ENCODE results near the gene ADAM20.
"Not testable (repeated sequence)": the region's sequence is repeated elsewhere in the genome, so short reads cannot be mapped to it uniquely, and the experiment has no call there.

The ADAM20 gene

DNA sequence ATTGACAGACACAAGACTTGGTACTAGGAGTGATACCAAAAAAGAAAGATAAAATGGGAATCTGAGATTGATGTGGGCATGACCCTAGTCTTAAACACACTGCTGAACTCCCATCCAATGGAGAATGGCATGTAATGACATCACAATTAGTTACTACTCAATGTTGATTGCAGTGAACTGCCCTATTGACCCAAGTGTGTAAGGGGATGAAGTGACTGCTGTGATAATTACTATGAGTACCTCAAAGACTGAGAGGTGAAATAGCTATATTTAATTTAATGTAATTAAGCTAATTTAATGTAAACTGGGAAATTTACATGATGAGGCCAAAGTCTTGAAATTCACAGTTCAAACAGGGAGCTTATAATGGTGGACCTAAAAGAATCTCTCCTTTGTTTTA lies at the start of gene ADAM20:
TSS of gene ADAM20 (minus strand) at position 101 of the 400 bp plus-strand sequence. CDS start 10,247 bp downstream, outside the sequence.
- DNase-seq: no peak

- no peak for DNase-seq
These were observed 42.1 kb upstream of the ADAM20 start for GRCh38 chr14:70576891-70577290.

- DNase-seq: no peak
These were observed 38.2 kb upstream of the ADAM20 start for GRCh38 chr14:70573050-70573449.

- no peak for DNase-seq
These were observed 36.3 kb upstream of the ADAM20 start for GRCh38 chr14:70571139-70571538.

DNA sequence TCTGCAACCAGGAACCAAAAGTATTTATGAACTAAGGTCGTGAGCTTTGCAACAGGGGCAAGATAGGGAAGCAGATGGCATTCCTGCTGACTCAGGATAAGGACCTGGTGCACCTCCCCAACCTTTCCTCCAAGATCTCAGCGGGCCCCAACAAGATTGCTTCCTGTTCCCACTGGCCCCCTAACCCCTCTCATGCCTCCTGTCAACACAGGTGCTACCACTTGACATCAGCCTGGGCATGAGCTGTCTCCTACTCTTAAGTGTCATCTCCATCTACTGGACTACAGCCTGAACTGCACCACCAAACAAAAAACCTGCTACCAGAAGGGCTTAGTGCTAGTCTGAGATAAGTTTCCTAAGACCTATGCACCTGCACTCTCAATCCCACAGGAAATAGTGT lies 33.0 kb upstream of the ADAM20 start:
- DNase-seq: no peak

GRCh38 chr14:70563869-70564268 lies 29.1 kb upstream of the ADAM20 start:
- peak in 1 of 51 donors; percentile 1 for DNase-seq

- DNase-seq: peak in 1 of 51 donors; percentile 1
These were observed 28.6 kb upstream of the ADAM20 start for GRCh38 chr14:70563417-70563816.

- no peak for DNase-seq
These were observed 23.6 kb upstream of the ADAM20 start for GRCh38 chr14:70558356-70558755.

DNA sequence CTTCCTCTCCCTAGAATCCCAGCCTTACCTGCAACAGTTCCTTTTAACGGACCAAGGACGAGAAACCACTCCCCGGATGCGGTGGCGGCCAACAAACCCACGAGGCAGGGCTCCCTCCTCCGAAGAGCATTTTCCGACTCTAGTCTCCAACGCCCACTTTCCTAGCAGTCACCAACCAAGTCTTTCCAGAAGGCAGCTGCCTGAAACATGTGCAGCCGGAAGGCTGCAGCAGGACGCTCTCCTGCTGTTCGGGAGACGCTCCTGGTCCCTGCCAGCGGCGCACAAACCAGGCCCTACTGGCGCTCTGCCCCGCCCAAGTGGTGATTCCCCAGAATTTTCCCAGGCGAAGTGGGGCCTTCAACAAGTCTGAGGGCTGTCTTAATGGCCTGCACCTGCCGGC lies 21.1 kb upstream of the ADAM20 start:
- DNase-seq: no peak

DNA sequence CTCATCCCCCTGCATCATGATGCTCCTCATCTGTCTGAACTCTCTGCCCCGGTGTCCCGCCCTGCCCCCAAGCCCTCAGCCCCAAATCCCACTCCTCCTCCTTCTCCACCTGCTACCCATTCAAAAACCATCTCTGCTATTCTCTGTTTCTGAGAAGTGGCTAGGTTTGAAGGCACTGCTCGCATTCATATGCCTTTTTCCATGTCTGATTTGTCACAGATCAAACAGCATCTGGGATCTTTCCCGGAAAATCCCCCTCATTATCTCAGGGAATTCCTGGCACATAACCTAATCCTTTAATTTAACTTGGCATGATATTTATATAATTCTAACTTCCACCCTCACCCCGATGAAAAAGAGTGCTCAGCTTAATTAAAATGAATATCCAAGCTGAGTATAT lies 3.3 kb upstream of the ADAM20 start:
- no peak for DNase-seq

GRCh38 chr14:70536830-70537229 lies 2.0 kb upstream of the ADAM20 start:
- no peak for DNase-seq

DNA sequence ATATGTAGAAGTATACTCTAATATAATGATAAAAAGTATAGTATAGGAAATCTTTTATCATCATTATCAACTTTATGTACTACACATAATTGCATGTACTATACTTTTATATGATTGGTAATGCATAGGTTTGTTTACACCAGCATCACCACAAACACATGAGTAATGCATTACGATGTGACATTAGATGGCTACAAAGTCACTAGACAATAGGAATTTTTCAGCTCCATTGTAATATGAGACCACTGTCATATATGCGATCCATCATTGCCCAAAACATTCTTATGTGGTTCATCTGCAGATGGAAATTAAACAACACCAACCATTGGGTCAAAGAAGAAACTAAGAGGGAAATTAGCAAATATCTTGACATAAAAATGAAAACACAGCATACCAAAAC lies 4.4 kb downstream of the ADAM20 start:
- no peak for DNase-seq

GRCh38 chr14:70527501-70528105 lies 7.2 kb downstream of the ADAM20 start:
- no peak for DNase-seq

DNA sequence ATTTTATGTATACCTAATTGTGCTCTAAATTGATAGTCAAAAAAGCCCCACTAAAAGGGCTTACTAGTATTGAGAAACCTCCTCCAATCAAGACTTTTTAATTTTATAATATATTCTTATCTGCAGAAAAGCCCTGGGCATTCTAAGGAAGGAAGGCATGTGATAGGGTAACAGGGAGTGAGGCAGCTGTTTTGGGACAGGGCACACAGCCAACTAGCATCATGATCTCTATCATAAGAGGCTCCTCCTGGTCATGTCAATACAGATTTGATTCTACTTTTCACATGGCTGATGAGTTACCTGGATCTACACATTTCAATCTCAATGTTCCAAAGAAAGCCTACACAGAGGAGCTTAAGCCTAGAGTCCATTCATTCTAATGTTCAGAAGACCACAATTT lies 9.1 kb downstream of the ADAM20 start:
- no peak for DNase-seq

DNA sequence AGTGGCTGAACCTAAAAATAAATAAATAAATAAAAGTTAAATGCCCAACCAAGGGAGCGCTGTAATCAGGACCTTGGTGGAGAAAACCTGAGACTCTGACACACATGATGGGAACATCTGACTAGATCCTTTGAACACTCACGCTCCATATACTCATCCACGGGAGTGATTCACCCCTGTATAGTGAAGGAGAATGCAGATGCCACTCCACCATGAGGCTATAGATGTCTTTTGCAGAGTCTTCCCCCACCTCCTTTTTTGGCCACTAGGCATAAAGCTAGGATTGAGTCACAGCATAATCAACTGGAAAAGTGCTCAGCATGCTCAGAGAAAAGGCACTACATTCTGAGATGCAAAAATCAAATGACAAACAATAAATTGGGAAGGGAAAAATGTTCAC lies 19.0 kb downstream of the ADAM20 start:
- DNase-seq: peak in 1 of 51 donors; percentile 14

DNA sequence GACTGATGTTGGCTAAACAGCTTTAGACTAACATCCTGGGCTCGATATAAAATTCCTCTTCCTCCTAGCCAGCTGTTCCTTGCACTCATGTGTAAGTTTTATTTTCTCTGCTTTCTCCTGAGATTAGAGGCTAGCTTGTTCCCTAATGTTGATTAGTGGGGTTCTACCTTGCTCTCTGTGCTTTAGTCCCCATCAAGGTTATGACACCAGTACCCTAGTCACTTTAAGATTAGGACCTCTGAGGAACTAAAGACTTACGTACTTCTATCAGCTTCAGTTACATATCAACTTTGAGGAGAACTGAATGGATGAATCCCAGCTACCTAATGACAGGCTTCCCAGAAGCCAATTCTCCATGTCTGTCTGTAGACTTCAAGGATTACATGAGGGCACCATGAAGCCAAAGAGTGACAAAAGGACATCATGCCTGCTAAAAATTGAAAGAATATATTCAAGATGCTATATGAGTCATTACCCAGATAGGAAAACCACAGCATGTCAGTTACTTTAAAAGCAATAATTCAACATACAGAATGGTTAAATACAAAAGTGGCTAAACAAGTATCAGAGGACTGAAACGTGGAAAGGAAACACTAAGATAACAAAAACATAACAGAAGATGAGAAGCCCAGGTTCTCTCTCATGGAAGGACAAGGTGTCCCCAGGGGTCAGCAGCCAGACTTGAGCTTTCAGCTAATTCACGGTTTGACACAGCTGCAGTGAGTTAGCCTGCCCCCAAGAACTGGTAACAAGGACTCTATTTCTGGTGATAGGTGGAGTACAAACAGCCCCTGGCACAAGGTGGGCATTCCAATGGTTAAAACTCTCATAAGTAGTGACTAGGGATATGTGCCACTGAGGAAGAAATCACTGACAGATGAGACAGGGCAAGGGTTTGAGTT lies 20.4 kb downstream of the ADAM20 start:
- no peak for DNase-seq

GRCh38 chr14:70498191-70498590 lies 36.6 kb downstream of the ADAM20 start:
- no peak for DNase-seq

DNA sequence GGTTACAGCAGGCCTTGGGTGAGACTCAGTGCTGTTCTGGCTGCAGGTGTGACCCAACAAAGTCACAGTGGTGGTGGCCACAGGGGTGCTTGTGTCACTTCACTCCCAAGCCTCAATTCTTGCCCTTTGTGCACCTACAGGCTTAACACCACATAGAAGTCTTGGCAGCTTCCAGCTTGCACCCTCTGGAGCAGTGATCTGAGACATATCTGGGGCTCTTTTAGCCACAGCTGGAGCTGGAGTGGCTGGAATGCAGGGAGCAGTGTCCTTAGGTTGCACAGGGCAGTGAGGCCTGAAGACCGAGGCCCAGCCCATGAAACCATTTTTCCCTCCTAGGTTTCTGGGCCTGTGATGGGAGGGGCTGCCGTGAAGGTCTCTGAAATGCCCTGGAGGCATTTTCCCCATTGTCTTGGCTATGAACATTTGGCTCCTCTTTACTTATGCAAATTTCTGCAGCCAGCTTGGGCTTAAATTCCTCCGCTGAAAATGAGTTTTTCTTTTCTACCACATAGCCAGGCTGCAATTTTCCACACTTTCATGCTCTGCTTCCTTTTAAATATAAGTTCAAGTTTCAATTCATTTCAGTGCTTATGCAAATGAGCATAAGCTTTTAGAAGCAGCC lies 45.1 kb downstream of the ADAM20 start:
- DNase-seq: no peak

GRCh38 chr14:70477356-70478105 lies 57.3 kb downstream of the ADAM20 start:
- DNase-seq: not testable (repeated sequence)

DNA sequence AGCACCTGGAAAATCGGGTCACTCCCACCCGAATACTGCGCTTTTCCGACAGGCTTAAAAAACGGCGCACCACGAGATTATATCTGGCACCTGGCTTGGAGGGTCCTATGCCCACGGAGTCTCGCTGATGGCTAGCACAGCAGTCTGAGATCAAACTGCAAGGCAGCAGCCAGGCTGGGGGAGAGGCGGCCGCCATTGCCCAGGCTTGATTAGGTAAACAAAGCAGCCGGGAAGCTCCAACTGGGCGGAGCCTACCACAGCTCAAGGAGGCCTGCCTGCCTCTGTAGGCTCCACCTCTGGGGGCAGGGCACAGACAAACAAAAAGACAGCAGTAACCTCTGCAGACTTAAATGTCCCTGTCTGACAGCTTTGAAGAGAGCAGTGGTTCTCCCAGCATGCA lies 59.3 kb downstream of the ADAM20 start:
- DNase-seq: not testable (repeated sequence)

- no peak for DNase-seq
These were observed 61.0 kb downstream of the ADAM20 start for GRCh38 chr14:70473825-70474224.
